Measurements from ENCODE around the gene PEPD.

Gene PEPD

DNA sequence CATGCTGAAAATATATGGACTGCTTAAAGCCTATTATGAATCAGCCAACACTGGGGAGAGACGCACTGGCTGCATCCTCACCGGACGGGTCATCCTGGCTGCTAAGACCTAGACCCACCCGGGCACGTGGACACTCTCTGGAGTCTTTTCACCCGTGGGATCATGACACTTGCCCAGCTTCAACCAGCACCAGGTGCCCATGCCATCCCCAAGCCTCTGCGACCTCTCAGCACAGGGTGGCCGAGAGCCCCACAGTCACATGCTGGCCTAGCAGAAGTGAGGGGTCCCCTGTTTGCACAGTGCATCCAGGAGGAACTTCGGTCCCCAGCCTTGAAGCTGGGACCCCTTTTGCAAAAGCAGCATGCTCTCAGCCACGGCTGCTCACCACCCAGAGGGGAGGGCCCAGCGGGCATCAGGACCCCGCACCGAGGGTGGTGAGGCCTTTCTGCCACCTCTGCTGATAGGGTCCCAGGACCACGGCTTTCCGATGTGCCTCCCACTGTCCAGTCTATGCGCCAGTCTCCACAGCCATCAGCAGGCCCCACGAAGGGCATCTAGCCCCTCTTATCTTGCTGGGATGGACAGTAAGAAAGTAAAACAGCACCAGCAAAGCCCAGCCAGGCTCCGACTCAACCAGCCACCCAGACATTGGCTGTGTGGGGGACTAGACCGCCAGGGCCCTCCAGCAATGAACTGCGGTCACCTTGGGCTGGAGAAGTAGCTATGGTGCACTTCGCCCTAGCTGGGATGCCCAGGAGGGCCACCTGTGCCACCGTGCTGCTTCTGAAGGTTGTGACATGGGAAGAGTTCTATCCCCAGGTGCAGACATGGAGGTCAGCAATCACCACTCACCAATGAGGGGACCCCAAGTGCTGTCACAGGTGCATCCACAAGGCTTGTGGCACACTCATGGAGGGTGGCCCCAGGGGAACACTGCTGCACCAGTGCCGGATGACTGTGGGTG lies 75.0 kb downstream of the PEPD start:
- TF ChIP-seq, protein P1, sequence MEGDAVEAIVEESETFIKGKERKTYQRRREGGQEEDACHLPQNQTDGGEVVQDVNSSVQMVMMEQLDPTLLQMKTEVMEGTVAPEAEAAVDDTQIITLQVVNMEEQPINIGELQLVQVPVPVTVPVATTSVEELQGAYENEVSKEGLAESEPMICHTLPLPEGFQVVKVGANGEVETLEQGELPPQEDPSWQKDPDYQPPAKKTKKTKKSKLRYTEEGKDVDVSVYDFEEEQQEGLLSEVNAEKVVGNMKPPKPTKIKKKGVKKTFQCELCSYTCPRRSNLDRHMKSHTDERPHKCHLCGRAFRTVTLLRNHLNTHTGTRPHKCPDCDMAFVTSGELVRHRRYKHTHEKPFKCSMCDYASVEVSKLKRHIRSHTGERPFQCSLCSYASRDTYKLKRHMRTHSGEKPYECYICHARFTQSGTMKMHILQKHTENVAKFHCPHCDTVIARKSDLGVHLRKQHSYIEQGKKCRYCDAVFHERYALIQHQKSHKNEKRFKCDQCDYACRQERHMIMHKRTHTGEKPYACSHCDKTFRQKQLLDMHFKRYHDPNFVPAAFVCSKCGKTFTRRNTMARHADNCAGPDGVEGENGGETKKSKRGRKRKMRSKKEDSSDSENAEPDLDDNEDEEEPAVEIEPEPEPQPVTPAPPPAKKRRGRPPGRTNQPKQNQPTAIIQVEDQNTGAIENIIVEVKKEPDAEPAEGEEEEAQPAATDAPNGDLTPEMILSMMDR (conservative IDR thresholded peaks at IDR 0.05; ENCODE audit: low read depth), result no peak
- CTCF ChIA-PET, result interaction anchor here (0.6 to 1.0 kb wide), 2 partner anchors 16 to 269 kb away, joined by 3 to 4 read pairs; no protein-coding TSS in a partner anchor
- no peak for DNase-seq (ENCODE audit: low spot score)
- POLR2A ChIA-PET (ENCODE audit: low non-redundant PET), result no interaction called here
- H3K27ac ChIP-seq, result no peak overlapping the region

DNA sequence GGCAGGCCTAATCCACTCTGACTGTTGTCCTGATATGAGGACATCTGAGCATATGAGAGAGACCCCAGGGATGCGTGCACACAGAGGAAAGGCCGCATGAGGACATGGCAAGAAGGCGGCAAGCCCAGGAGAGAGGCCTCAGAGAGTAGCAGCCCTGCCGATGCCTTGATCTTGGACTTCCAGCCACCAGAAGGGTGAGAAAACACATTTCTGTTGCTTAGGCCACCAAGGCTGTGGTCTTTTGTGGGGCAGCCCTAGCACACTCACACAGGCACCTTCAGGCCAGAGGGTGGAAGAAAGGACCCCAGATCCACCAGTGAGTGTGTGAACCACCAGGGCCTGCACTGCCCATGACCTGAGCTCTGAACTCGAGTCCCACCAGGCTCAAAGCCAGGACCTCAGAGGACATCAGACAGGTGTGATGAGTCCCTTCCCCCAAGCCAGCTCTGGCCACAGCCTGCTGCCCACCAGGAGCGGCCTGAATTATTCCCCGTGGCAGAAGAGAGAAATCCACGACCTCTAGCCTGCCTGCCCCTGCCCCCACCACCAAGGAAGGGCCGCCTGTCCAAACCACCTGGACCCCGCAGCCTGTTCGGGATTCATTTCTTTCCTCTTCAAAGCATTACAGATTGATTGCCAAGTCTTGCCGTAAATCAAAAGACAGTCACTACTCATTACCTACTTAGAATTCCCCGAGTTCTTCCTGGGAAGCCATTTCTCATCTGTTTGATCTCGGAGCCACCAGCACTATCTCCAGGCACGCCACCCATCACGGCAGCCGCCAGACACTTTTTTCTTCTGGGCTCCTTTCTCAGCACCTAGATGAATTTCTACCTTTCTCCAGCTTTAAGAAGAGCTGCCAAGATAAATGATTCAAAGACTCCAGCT lies 75.9 kb downstream of the PEPD start:
- no peak overlapping the region for H3K27ac ChIP-seq
- TF ChIP-seq, protein P1 (conservative IDR thresholded peaks at IDR 0.05; ENCODE audit: low read depth), result no peak
- CTCF ChIA-PET, result interaction anchor here (0.6 to 1.0 kb wide), 2 partner anchors 15 to 268 kb away, joined by 3 to 4 read pairs; no protein-coding TSS in a partner anchor
- no peak for DNase-seq (ENCODE audit: low spot score)
- POLR2A ChIA-PET (ENCODE audit: low non-redundant PET), result no interaction called here

DNA sequence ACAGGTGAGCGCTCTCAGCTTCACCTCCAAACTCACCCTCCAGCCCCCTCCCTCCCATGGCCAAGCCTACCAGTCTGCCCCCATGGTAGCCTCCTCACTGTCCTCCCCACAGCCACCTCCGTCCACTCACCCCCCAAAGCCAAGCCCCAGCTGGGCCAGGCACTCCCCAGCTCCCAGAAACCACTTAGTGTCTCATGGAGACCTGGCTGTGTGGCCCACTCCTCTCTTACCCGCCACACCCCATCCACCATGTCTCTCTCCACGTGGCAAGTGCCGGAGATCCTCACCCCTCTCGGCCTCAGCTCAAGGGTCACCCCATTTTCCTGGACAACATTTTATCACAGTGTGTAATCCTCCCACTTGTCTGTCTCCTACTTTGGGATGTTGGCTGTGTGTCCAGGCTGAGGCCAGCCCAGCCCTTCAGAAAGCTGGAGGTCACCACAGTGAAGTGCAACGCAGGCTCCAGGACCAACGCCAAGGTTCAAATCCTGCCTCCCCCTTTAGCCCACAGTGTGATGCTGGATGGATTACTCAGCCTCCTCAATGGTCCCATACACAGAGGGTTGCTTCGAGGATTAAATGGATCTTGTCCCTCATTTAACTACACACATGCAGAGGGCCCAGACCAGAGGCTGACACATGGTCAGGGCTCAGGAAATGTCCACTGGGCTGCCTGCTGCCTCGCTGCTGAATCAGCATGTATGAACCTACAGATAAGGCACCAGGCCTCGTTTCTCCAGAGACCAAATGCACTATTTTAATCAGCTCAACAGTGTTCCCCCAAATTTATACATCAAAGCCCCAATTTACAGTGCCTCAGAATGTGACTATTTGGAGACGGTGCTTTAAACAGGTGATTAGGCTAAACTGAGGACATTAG lies 76.8 kb downstream of the PEPD start:
- ChIA-PET CTCF (no interaction called here), POLR2A (ENCODE audit: low non-redundant PET) (no interaction called here)
- TF ChIP-seq, protein P1 (conservative IDR thresholded peaks at IDR 0.05; ENCODE audit: low read depth), result no peak
- no peak overlapping the region for H3K27ac ChIP-seq
- no peak for DNase-seq (ENCODE audit: low spot score)

DNA sequence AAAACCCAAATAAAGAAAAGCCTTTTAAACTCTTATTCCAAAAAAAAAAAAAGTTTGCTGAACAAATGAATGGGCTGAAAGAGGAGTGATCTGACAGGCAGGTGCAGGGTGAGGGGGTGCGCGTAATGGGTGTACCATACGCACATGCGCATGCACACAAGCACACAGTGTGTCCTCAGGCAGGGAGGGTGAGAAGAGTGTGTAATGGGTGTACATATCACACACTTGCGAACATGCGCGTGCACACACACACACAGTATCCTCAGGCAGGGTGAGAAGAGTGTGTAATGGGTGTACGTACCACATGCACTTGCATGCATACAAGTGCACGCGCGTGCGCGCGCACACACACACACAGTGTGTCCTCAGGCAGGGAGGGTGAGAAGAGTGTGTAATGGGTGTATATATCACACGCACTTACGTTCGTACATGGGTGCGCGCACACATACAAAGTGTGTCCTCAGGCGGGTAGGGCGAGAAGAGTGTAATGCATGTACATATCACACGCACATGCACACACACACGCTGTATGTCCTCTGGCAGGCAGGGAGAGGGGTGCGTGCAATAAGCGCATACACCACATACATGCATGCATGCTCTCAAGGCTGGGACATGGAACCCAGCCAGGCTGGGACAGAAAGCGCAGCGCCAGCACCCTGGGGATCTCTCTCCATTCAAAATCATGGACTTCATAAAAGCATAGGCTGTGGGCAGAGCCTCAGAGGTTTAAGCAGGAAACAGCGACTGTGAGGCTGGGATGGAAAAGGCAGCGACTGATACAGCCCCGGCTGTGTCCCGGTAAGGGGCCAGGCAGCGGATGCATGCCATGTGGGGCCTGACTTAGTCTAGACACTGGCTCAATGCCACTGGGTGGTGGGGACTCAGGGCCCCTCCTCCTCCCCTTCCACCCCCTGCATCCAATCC lies 77.7 kb downstream of the PEPD start:
- H3K27ac ChIP-seq, result no peak overlapping the region
- TF ChIP-seq, protein P1 (conservative IDR thresholded peaks at IDR 0.05; ENCODE audit: low read depth), result no peak
- no peak for DNase-seq (ENCODE audit: low spot score)
- ChIA-PET CTCF (no interaction called here), POLR2A (ENCODE audit: low non-redundant PET) (no interaction called here)

DNA sequence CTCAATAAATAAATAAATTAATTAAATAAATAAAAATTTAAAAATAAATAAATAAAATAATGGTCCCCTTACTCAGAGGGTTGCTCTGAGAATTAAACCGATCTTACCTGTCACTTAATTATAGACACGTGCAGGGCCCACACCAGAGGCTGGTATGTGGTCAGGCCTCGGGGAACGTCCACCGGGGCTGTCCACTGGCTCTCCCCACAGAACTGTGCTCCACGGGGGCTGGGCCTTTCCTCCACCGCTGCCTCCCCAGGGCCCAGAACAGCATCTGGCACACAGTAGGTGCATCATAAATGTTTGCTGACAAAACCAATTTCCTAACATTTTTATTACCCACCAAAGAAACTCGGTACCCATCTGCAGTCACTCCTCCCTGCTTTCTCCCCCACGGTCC lies 78.9 kb downstream of the PEPD start:
- ChIA-PET POLR2A (ENCODE audit: low non-redundant PET) (no interaction called here), CTCF (interaction anchor here (0.5 to 0.6 kb wide), 2 partner anchors 10 to 26 kb away, joined by 4 read pairs; no protein-coding TSS in a partner anchor)
- DNase-seq (ENCODE audit: low spot score), result no peak
- H3K27ac ChIP-seq, result no peak overlapping the region
- TF ChIP-seq, protein P1 (conservative IDR thresholded peaks at IDR 0.05; ENCODE audit: low read depth), result no peak
